ENCODE results near the gene TCEAL5.
A peak's percentile ranks its signal among the peaks of the same experiment; 100 is the strongest.
"Not testable (repeated sequence)": the region's sequence is repeated elsewhere in the genome, so short reads cannot be mapped to it uniquely, and the experiment has no call there.

The TCEAL5 gene

GRCh38 chrX:103254171-103254824 is 22.3 kb downstream of the TCEAL5 start:
- H3K27ac Mint-ChIP-seq = peak overlapping the region; percentile 93

GRCh38 chrX:103253608-103254007 is 22.9 kb downstream of the TCEAL5 start:
- DNase-seq = no peak
- H3K27me3 Mint-ChIP-seq = peaks cover 17% of the 10 kb centered on the region
- peak overlapping the region; percentile 93 for H3K27ac Mint-ChIP-seq
- peak overlapping the region; percentile 89 for H3K4me3 Mint-ChIP-seq
- H3K4me1 Mint-ChIP-seq (ENCODE audit: low read depth) = peaks cover 18% of the 10 kb centered on the region
- peaks cover 21% of the 10 kb centered on the region for H3K36me3 Mint-ChIP-seq (ENCODE audit: low read depth)
- H3K9me3 Mint-ChIP-seq = no peaks in the 10 kb centered on the region

More at GRCh38 chrX:103254171-103254824, 22.3 kb downstream of the TCEAL5 start:
- Mint-ChIP-seq H3K4me1 (ENCODE audit: low read depth) (peaks cover 18% of the 10 kb centered on the region), H3K4me3 (peak overlapping the region; percentile 89), H3K36me3 (ENCODE audit: low read depth) (peaks cover 21% of the 10 kb centered on the region), H3K9me3 (no peaks in the 10 kb centered on the region), H3K27me3 (peaks cover 17% of the 10 kb centered on the region)
- peak; percentile 53 for DNase-seq

DNA sequence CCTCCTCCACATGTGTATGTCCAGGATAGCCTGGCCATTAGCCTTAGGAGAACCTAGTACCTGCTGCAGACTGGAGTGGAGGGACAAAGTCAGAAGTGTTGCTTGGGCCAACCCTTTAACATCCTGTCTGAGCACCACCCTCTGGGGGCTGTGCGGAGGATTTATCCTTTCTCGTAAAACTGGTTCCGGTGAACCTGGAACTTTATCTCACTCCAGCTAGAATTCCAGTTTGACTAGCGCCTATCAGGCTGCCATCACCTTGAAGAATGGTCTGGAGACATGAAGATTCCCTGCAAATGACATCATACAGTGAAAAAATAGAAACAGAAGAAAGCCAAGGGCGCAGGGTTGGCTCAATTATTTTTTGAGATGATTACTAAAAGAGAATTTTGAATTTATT is 25.6 kb downstream of the TCEAL5 start:
- no peak overlapping the region for H3K4me3 Mint-ChIP-seq
- peaks cover 21% of the 10 kb centered on the region for H3K36me3 Mint-ChIP-seq (ENCODE audit: low read depth)
- no peak for DNase-seq
- peaks cover 20% of the 10 kb centered on the region for H3K27me3 Mint-ChIP-seq
- peaks cover 18% of the 10 kb centered on the region for H3K4me1 Mint-ChIP-seq (ENCODE audit: low read depth)
- H3K27ac Mint-ChIP-seq = no peak overlapping the region
- no peaks in the 10 kb centered on the region for H3K9me3 Mint-ChIP-seq

DNA sequence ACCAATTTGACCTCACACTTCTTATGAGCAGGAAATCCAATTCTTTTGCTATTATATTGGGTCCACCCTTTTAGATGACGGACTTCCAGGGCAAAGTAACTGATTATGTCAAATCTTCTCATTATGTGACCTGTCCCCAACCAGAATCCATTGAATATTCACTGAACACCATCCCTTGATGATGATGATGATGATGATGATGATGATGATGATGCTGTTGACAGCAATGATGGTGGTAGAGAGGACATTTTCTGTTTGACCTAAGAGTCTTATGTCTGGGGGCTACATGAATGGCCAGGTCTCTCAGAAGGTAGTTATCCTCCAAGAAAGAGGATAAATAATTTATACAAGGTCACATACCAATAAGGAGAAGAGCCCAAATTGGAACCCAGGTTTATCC is 26.7 kb downstream of the TCEAL5 start:
- Mint-ChIP-seq H3K4me1 (ENCODE audit: low read depth) (peaks cover 12% of the 10 kb centered on the region), H3K9me3 (no peaks in the 10 kb centered on the region), H3K36me3 (ENCODE audit: low read depth) (peaks cover 18% of the 10 kb centered on the region), H3K27me3 (peaks cover 14% of the 10 kb centered on the region), H3K4me3 (no peak overlapping the region), H3K27ac (no peak overlapping the region)
- DNase-seq = no peak

DNA sequence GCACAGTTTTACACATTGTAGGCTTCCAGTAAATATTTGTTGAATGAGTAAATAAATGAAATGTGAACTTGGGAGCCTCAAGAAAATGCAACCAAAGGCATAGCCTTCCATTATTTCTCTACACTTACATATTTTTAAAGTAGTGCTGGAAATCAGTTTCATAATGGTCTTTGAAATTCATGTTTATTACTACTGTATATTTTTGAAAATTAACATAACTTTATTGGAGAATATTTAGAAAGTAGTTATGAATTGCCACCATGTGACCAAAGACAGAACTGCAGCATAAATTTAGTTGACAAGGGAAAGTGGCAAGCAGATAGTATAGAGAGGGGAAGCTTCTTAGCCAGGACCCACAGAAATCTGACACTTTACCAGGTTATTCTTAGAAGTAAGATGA is 28.0 kb downstream of the TCEAL5 start:
- Mint-ChIP-seq H3K4me1 (ENCODE audit: low read depth) (peaks cover 6% of the 10 kb centered on the region), H3K27me3 (peaks cover 5% of the 10 kb centered on the region), H3K9me3 (no peaks in the 10 kb centered on the region), H3K4me3 (no peak overlapping the region), H3K27ac (no peak overlapping the region), H3K36me3 (ENCODE audit: low read depth) (peaks cover 7% of the 10 kb centered on the region)
- no peak for DNase-seq

- Mint-ChIP-seq H3K27me3 (peaks cover 25% of the 10 kb centered on the region), H3K9me3 (no peaks in the 10 kb centered on the region), H3K4me3 (no peak overlapping the region), H3K27ac (no peak overlapping the region), H3K36me3 (ENCODE audit: low read depth) (no peaks in the 10 kb centered on the region), H3K4me1 (ENCODE audit: low read depth) (no peaks in the 10 kb centered on the region)
- no peak for DNase-seq
Measured at GRCh38 chrX:103240155-103240554, 36.4 kb downstream of the TCEAL5 start.

DNA sequence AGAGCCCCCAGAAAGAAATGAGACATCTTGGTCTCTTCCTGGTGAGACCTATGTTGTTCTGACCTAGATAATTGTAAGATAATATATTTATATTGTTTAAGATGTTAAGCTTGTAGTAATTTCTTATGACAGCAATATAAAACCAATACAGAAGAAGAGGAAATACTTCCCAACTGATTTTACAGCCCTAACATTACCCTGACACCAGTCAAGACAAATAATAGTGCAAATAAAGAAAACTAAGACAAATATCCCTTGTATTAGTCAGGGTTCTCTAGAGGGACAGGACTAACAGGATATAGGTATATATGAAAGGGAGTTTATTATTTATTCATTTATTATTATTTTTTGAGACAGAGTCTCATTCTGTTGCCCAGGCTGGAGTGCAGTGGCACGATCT is 40.3 kb downstream of the TCEAL5 start:
- Mint-ChIP-seq H3K27ac (no peak overlapping the region), H3K9me3 (no peaks in the 10 kb centered on the region), H3K36me3 (ENCODE audit: low read depth) (no peaks in the 10 kb centered on the region), H3K27me3 (peaks cover 24% of the 10 kb centered on the region), H3K4me3 (no peak overlapping the region), H3K4me1 (ENCODE audit: low read depth) (no peaks in the 10 kb centered on the region)
- no peak for DNase-seq

GRCh38 chrX:103235608-103236007 is 40.9 kb downstream of the TCEAL5 start:
- not testable (repeated sequence) for DNase-seq; H3K4me3 Mint-ChIP-seq; H3K9me3 Mint-ChIP-seq; H3K36me3 Mint-ChIP-seq (ENCODE audit: low read depth); H3K4me1 Mint-ChIP-seq (ENCODE audit: low read depth); H3K27ac Mint-ChIP-seq
- peaks cover 24% of the 10 kb centered on the region for H3K27me3 Mint-ChIP-seq

DNA sequence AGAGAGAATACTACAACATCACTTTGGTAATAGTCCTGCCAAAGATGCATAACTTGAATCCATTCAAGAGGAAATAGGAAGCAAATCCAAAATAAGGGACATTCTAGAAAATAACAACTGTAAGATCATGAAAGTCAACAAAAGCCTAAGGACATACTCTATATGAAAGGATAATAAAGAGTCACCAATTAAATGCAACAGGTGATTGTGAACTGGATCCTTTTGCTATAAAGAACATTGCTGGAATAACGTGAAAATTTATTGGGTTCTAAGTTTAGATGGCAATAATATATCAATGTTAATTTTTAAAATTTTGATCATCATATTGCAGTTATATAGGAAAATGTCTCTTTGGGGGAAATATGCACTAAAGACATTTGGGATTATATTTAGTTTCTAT is 41.7 kb downstream of the TCEAL5 start:
- no peak for DNase-seq
- H3K27ac Mint-ChIP-seq = no peak overlapping the region
- no peaks in the 10 kb centered on the region for H3K9me3 Mint-ChIP-seq
- peaks cover 24% of the 10 kb centered on the region for H3K27me3 Mint-ChIP-seq
- no peaks in the 10 kb centered on the region for H3K4me1 Mint-ChIP-seq (ENCODE audit: low read depth)
- H3K4me3 Mint-ChIP-seq = no peak overlapping the region
- H3K36me3 Mint-ChIP-seq (ENCODE audit: low read depth) = no peaks in the 10 kb centered on the region

DNA sequence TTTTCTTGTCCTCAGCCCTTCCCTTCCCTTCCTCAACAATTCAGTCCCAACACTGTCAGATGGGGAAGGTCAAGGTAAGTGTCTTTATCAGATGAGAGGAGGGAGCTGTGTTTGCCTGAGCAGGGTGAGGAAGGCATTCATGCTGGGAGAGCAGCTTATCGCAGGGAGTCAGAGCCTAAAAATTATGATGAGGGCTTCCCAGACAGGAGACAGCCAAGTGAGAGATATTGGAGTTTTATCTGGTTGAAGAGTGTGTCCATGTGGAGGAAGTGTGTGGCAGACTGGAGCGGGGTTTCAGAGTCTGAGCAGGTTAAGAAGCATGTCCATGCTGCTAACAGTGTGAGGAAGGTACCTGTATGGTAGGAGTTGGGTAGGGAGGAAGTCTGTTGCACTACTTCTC is 43.3 kb downstream of the TCEAL5 start:
- no peak for DNase-seq
- Mint-ChIP-seq H3K9me3 (no peaks in the 10 kb centered on the region), H3K4me1 (ENCODE audit: low read depth) (no peaks in the 10 kb centered on the region), H3K36me3 (ENCODE audit: low read depth) (no peaks in the 10 kb centered on the region), H3K27me3 (peaks cover 22% of the 10 kb centered on the region), H3K4me3 (no peak overlapping the region), H3K27ac (no peak overlapping the region)

- not testable (repeated sequence) for H3K4me1 Mint-ChIP-seq (ENCODE audit: low read depth); H3K27ac Mint-ChIP-seq; DNase-seq; H3K4me3 Mint-ChIP-seq; H3K9me3 Mint-ChIP-seq; H3K36me3 Mint-ChIP-seq (ENCODE audit: low read depth)
- peaks cover 59% of the 10 kb centered on the region for H3K27me3 Mint-ChIP-seq
Measured at GRCh38 chrX:103225918-103226317, 50.6 kb downstream of the TCEAL5 start.
